ENCODE data around the gene DCLK1. TPM values are rescaled to one million over a fixed set of nuclear protein-coding genes. Genes with fewer than 3 reads are reported as not detected.

The DCLK1 gene
- total RNA-seq, 3 donors from 2014 or later (not counting 1 experiment from before 2014, with no cell fraction given), result not detected

DNA sequence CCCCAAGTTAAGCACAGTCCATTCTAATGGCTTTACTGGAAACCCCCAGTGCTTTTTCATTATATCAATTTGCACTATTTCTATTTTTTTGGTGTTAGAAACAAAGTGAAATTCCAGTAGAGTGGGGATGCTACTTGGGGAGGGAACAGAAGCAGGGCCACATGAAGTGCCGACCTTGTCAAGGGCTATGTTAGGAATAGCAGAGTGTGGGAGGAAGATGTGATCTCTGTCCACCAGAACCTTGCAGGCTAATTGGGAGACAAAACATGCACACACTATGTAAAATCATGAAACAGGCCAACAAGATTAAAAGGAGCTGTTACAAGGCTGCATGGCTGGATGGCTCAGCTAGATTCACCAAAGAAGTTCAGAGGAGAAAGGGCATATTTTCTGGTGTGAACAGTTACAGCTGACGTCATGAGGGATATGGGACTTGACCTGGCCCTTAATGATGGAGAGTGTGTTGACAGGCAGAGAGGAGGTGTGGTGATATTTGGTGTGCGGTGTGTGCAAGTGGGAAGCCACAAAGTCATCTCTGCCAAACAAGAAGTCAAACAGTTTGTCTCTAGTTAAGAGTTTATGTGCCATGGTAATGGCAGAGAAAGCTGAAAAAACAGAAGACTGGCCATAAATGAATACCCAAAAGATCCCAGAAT lies 336.3 kb downstream of the DCLK1 start:
- H3K27me3 Mint-ChIP-seq (ENCODE audit: low read depth in 2 of 2), result no peaks in the 10 kb centered on the region
- H3K27ac Mint-ChIP-seq, result no peak overlapping the region
- ATAC-seq, result no peak
- no peaks in the 10 kb centered on the region for H3K4me1 Mint-ChIP-seq
- peaks cover 0 to 2% of the 10 kb centered on the region in 2 donors for H3K9me3 Mint-ChIP-seq
- Histone ChIP-seq H3K27me3 (ENCODE audit: control insufficient read depth, insufficient read depth, low read length) (no peaks in the 10 kb centered on the region), H3K27ac (ENCODE audit: low read length) (no peak overlapping the region), H3K4me1 (ENCODE audit: control insufficient read depth, insufficient read depth, low read length) (no peaks in the 10 kb centered on the region), H3K9me3 (ENCODE audit: control insufficient read depth, insufficient read depth, low read length) (no peaks in the 10 kb centered on the region), H3K36me3 (ENCODE audit: control insufficient read depth, insufficient read depth, low read length) (no peaks in the 10 kb centered on the region), H3K4me3 (ENCODE audit: low read length) (no peak overlapping the region)
- 94% methylated on average over 3 of the region's 3 CpGs for WGBS (ENCODE audit: insufficient coverage)
- TF ChIP-seq, protein P1, sequence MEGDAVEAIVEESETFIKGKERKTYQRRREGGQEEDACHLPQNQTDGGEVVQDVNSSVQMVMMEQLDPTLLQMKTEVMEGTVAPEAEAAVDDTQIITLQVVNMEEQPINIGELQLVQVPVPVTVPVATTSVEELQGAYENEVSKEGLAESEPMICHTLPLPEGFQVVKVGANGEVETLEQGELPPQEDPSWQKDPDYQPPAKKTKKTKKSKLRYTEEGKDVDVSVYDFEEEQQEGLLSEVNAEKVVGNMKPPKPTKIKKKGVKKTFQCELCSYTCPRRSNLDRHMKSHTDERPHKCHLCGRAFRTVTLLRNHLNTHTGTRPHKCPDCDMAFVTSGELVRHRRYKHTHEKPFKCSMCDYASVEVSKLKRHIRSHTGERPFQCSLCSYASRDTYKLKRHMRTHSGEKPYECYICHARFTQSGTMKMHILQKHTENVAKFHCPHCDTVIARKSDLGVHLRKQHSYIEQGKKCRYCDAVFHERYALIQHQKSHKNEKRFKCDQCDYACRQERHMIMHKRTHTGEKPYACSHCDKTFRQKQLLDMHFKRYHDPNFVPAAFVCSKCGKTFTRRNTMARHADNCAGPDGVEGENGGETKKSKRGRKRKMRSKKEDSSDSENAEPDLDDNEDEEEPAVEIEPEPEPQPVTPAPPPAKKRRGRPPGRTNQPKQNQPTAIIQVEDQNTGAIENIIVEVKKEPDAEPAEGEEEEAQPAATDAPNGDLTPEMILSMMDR (IDR thresholded peaks at IDR 0.05), result no peak
- DNase-seq, result no peak
- H3K4me3 Mint-ChIP-seq, result no peak overlapping the region
- no peaks in the 10 kb centered on the region for H3K36me3 Mint-ChIP-seq
- intact Hi-C loops (cut with micrococcal nuclease), result no loop called here

DNA sequence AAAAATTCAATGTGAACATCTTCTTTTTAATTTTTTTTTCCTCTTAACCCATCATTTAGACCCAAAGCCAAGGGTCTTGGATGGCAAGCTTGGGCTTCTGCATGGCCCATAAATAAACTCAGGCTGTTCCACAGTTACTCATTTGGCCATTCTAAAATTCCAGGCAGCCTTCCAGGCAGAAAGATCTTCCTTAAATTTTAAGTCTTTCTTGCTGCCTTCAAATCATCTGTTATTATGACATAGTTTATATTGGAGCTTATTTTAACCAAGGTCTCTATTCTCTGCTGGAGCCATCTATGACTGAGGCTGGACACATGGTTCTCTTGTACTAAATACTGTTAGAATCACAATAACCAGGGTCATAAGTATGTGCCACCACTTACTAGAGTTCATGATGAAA lies 337.4 kb downstream of the DCLK1 start:
- H3K27ac ChIP-seq (ENCODE audit: low read length), result no peak overlapping the region
- TF ChIP-seq, protein P1 (IDR thresholded peaks at IDR 0.05), result no peak
- no peaks in the 10 kb centered on the region for H3K4me1 ChIP-seq (ENCODE audit: control insufficient read depth, insufficient read depth, low read length)
- H3K36me3 ChIP-seq (ENCODE audit: control insufficient read depth, insufficient read depth, low read length), result no peaks in the 10 kb centered on the region
- H3K27me3 ChIP-seq (ENCODE audit: control insufficient read depth, insufficient read depth, low read length), result no peaks in the 10 kb centered on the region
- H3K27me3 Mint-ChIP-seq (ENCODE audit: low read depth in 2 of 2), result no peaks in the 10 kb centered on the region
- H3K4me1 Mint-ChIP-seq, result no peaks in the 10 kb centered on the region
- no peaks in the 10 kb centered on the region for H3K36me3 Mint-ChIP-seq
- intact Hi-C loops (cut with micrococcal nuclease), result no loop called here
- no peak for DNase-seq
- ATAC-seq, result no peak
- H3K9me3 Mint-ChIP-seq, result peaks cover 0 to 2% of the 10 kb centered on the region in 2 donors
- no peak overlapping the region for H3K4me3 Mint-ChIP-seq
- H3K27ac Mint-ChIP-seq, result no peak overlapping the region
- H3K9me3 ChIP-seq (ENCODE audit: control insufficient read depth, insufficient read depth, low read length), result no peaks in the 10 kb centered on the region
- H3K4me3 ChIP-seq (ENCODE audit: low read length), result no peak overlapping the region

DNA sequence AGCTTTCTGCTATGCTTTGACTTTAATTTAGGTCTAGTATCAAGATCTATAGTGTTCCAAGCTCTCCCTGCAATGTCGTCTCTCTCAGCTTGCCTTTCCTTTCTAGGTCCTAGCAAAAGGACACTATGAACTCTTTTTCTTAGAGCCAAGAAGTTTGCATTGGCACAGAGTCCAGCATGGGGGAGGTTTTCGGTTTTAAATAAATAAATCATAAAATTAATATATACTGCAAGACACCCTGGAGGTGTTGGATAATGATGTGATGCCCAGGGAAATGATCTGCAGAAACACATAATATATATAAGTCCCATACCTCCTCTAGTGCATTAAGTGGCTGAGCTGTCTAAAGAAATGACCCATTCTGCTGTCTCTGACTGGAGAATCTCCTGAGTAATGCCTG lies 338.3 kb downstream of the DCLK1 start:
- Histone ChIP-seq H3K4me3 (ENCODE audit: low read length) (no peak overlapping the region), H3K9me3 (ENCODE audit: control insufficient read depth, insufficient read depth, low read length) (no peaks in the 10 kb centered on the region), H3K4me1 (ENCODE audit: control insufficient read depth, insufficient read depth, low read length) (no peaks in the 10 kb centered on the region), H3K36me3 (ENCODE audit: control insufficient read depth, insufficient read depth, low read length) (no peaks in the 10 kb centered on the region), H3K27ac (ENCODE audit: low read length) (no peak overlapping the region), H3K27me3 (ENCODE audit: control insufficient read depth, insufficient read depth, low read length) (no peaks in the 10 kb centered on the region)
- Mint-ChIP-seq H3K27ac (no peak overlapping the region), H3K4me3 (no peak overlapping the region), H3K36me3 (no peaks in the 10 kb centered on the region), H3K4me1 (no peaks in the 10 kb centered on the region), H3K27me3 (ENCODE audit: low read depth in 2 of 2) (no peaks in the 10 kb centered on the region), H3K9me3 (peaks cover 0 to 2% of the 10 kb centered on the region in 2 donors)
- no peak for DNase-seq
- TF ChIP-seq, protein P1 (IDR thresholded peaks at IDR 0.05), result no peak
- ATAC-seq, result no peak
- intact Hi-C loops (cut with micrococcal nuclease), result no loop called here
- WGBS (ENCODE audit: insufficient coverage), result 77% methylated on average over 1 of the region's 2 CpGs

DNA sequence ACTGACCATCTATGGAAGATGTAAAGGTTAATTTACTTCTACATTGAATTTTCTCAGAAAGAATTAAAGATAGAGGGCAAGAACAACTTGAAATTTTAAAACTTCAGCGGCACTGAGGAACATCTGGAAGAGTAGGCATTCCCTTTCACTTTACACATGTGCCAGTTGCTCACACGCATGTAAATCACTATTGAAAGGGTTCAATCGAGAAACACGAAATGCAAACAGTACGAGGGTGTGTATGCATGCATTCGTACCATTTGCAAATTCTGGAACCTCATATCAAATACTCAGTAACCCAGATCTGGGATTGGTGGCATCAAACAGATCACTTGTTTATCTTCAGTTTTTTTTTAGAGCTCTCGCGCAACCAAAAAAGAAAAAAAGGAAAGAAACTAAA lies 339.2 kb downstream of the DCLK1 start:
- Mint-ChIP-seq H3K4me1 (no peaks in the 10 kb centered on the region), H3K27ac (no peak overlapping the region), H3K36me3 (no peaks in the 10 kb centered on the region), H3K4me3 (no peak overlapping the region), H3K9me3 (peaks cover 0 to 2% of the 10 kb centered on the region in 2 donors), H3K27me3 (ENCODE audit: low read depth in 2 of 2) (no peaks in the 10 kb centered on the region)
- H3K27ac ChIP-seq (ENCODE audit: low read length), result no peak overlapping the region
- intact Hi-C loops (cut with micrococcal nuclease), result no loop called here
- 87% methylated on average over 6 of the region's 8 CpGs for WGBS (ENCODE audit: insufficient coverage)
- DNase-seq (no peak), ATAC-seq (no peak)
- no peaks in the 10 kb centered on the region for H3K27me3 ChIP-seq (ENCODE audit: control insufficient read depth, insufficient read depth, low read length)
- TF ChIP-seq, protein P1 (IDR thresholded peaks at IDR 0.05), result no peak
- no peaks in the 10 kb centered on the region for H3K4me1 ChIP-seq (ENCODE audit: control insufficient read depth, insufficient read depth, low read length)
- H3K9me3 ChIP-seq (ENCODE audit: control insufficient read depth, insufficient read depth, low read length), result no peaks in the 10 kb centered on the region
- no peak overlapping the region for H3K4me3 ChIP-seq (ENCODE audit: low read length)
- no peaks in the 10 kb centered on the region for H3K36me3 ChIP-seq (ENCODE audit: control insufficient read depth, insufficient read depth, low read length)

All from natural killer cell (primary cell).